Heart left ventricle (tissue), 16 donors: ENCODE results near the gene SCUBE2. TPM values are rescaled to one million over a fixed set of nuclear protein-coding genes. Genes with fewer than 3 reads are reported as not detected.
A peak's percentile ranks its signal among the peaks of the same experiment; 100 is the strongest.

Source experiments
- ATAC-seq, 4 donors: fragments of 200-7000 bp; cut with Tn5 transposase; one replicate each; pipeline ENCODE4 v1.9.1; 2020 to 2022; ENCODE audit warnings: moderate library complexity in 4 of 4, mild to moderate bottlenecking in 3 of 4, moderate number of reproducible peaks in 1 of 4
- DNase-seq, 5 donors: peaks; one replicate each; pipeline ENCODE4 v3.0.0-alpha.2; 2020
- H3K27ac ChIP-seq, 12 donors: fragments of 200-600 bp; sonication (generic) in 4 of 12; one replicate each; pipeline versions ENCODE4 v1.5.0 to v1.8.0; 2016 to 2022; ENCODE audit warnings: mild to moderate bottlenecking in 2 of 12
- H3K27me3 ChIP-seq, 9 donors: fragments of 200-600 bp; sonication (generic) in 2 of 9; one replicate each; pipeline versions ENCODE4 v1.5.1 to v1.8.0; 2016 to 2022; ENCODE audit warnings: mild to moderate bottlenecking in 3 of 9
- H3K36me3 ChIP-seq, 9 donors: fragments of 200-600 bp; sonication (generic) in 2 of 9; one replicate each; pipeline versions ENCODE4 v1.5.0 to v1.8.0; 2018 to 2022; ENCODE audit warnings: mild to moderate bottlenecking in 2 of 9
- H3K4me1 ChIP-seq, 12 donors: fragments of 200-600 bp; sonication (generic) in 4 of 12; one replicate each; pipeline versions ENCODE4 v1.5.0 to v1.8.0; 2016 to 2022; ENCODE audit warnings: mild to moderate bottlenecking in 3 of 12
- H3K4me3 ChIP-seq, 12 donors: fragments of 200-600 bp; sonication (generic) in 4 of 12; one replicate each; pipeline versions ENCODE4 v1.5.0 to v1.8.0; 2017 to 2022; ENCODE audit warnings: mild to moderate bottlenecking in 9 of 12, moderate library complexity in 4 of 12
- H3K9me3 ChIP-seq, 12 donors: fragments of 200-600 bp; sonication (generic) in 4 of 12; one replicate each; pipeline versions ENCODE4 v1.5.0 to v1.8.0; 2016 to 2022; ENCODE audit warnings: mild to moderate bottlenecking in 1 of 12
- POLR2A ChIP-seq, 2 donors: fragments of 450-650 bp; IDR thresholded peaks; one replicate each; pipeline ENCODE4 v1.6.1; 2017; ENCODE audit warnings: antibody characterized with exemption in 2 of 2, mild to moderate bottlenecking in 2 of 2, moderate library complexity in 2 of 2
- WGBS, 4 donors: extraction: QIAGEN DNeasy Blood & Tissue Kit in 2 of 4; methylation state at CpG; one replicate each; pipeline versions ENCODE4 v1.1.5 to v1.1.7; 2013 to 2018; 5-methylcytosine and 5-hydroxymethylcytosine counted together
- intact Hi-C, 10 donors: fragments of 100-400 bp; cut with DNase I; formaldehyde crosslinking; loops; one replicate each; pipeline versions ENCODE4 v1.11.1 to v1.14.2; 2022
- polyA plus RNA-seq, 2 donors: library from polyadenylated mRNA; stranded (reverse); fragments of 200-250 nt; gene quantifications; one replicate each; pipeline ENCODE4 v1.2.3, GENCODE V29; 2013
- total RNA-seq, 9 donors: library from RNA; depleted of rRNA in 2 of 9; stranded (reverse); fragments of >200 nt in 2 of 9; fragmentation: NEBNext Ultra II Directional in 3 of 9; extraction: Animal tissue kit (Norgen Biotek cat#: 25700) in 3 of 9; gene quantifications; one replicate each; pipeline versions ENCODE4 v1.1.0 to v1.2.4, GENCODE V29; 2016 to 2023
- TF ChIP-seq, protein P1 (sequence below), 12 donors: fragments of 200-600 bp; sonication (generic) in 4 of 12; IDR thresholded peaks; one replicate each; pipeline versions ENCODE4 v1.5.0 to v1.8.0; 2018 to 2022; ENCODE audit warnings: antibody characterized with exemption in 12 of 12, mild to moderate bottlenecking in 5 of 12
- donor health status: ischemic (EF 13 %, LVEDD 7.1; RV severe dilation, severe dysfunction).
- donor health status: healthy with polysubstance abuse.
- donor health status: DM: no; HTN: yes; CAD: no.
- donor health status: DM: no; HTN: no; CAD: no.
- donor health status: ischemic (EF 25% LVEDD 6.9; RV normal size, moderate dysfunction).
- donor health status: ischemic (EF 25% LVEDD 5.7; RV mildly dilated, moderate dysfunction).
- donor health status: healthy.
- donor health status: DM: yes; HTN: yes; CAD: no.
- donor health status: ischemic (EF 35%, LVEDD 5.7; RV mildly dilated, moderate dysfunction).
- donor health status: nonischemic (EF 11% LVEDD 7.7; RV severe dilation, severe dysfunction).
- donor health status: DM: yes; HTN: yes; CAD: no.
- donor health status: PGD.
- donor health status: ischemic (EF 29% LVEDD 5.4; RV normal size, mild dysfunction).
- donor health status: nonischemic (EF 23%, LVEDD 6.1; RV moderate dilation, normal function).

Gene SCUBE2
- total and polyA plus RNA-seq, 11 donors = 0.08 to 4.3 (median 0.83) TPM

DNA sequence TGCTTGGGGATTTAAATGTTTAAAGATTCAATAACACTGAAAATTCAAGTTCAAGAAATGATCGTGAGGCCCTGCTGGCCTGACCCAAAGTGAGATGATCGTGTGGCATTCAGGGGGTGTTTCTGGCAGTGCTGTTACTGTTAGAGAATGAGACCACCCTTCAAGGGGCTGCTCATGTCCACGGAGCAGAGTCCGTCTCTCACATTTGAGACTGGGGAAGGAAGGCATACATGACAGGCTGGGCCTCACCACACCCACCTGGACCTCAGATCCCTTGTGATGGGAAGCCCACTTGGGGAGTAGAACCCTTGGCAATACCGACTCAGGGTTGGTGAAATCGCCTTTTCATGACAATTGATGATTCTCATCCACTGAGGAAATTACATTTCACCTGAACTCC, 71.5 kb downstream of the SCUBE2 start:
- Histone ChIP-seq H3K4me3 (no peak overlapping the region), H3K27ac (no peak overlapping the region), H3K4me1 (peaks cover 0 to 35% (median 21%) of the 10 kb centered on the region in 12 donors), H3K9me3 (no peaks in the 10 kb centered on the region), H3K27me3 (no peaks in the 10 kb centered on the region), H3K36me3 (no peaks in the 10 kb centered on the region)
- 96 to 97% (median 97%) methylated on average over 6 of the region's 6 CpGs for WGBS, 4 donors
- TF ChIP-seq, protein P1, sequence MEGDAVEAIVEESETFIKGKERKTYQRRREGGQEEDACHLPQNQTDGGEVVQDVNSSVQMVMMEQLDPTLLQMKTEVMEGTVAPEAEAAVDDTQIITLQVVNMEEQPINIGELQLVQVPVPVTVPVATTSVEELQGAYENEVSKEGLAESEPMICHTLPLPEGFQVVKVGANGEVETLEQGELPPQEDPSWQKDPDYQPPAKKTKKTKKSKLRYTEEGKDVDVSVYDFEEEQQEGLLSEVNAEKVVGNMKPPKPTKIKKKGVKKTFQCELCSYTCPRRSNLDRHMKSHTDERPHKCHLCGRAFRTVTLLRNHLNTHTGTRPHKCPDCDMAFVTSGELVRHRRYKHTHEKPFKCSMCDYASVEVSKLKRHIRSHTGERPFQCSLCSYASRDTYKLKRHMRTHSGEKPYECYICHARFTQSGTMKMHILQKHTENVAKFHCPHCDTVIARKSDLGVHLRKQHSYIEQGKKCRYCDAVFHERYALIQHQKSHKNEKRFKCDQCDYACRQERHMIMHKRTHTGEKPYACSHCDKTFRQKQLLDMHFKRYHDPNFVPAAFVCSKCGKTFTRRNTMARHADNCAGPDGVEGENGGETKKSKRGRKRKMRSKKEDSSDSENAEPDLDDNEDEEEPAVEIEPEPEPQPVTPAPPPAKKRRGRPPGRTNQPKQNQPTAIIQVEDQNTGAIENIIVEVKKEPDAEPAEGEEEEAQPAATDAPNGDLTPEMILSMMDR (IDR thresholded peaks at IDR 0.05) = no peak
- TF ChIP-seq POLR2A (IDR thresholded peaks at IDR 0.05) = no peak
- DNase-seq (no peak), ATAC-seq (no peak)
- intact Hi-C loops = loop anchor here in 7 of 10 donors (5.0 to 10.0 kb wide), 6 partner anchors 42 to 1305 kb away; no protein-coding TSS in a partner anchor

DNA sequence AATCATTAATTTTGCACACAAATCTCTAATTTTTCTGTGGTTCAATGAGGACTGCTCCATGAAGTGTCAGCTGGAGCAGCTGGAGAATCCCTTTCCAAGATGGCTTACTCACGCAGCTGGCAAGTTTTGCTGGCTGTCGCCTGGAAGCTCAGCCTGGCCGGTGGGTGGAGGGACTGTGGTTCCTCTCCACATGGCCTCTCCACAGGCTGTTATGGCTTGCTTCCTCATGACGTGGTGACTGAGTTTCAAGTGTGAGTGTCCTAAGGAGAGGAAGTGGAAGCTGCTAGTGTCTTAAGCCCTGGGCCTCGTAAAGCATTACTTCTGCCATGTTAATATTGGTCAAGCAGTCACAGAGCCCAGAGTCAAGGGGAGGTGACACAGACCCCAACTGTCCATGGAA, 73.6 kb downstream of the SCUBE2 start:
- peak overlapping the region in 3 of 12 donors; percentile 21 to 57 (median 24) for H3K27ac ChIP-seq
- intact Hi-C loops = loop anchor here in 8 of 10 donors (2.0 to 10.0 kb wide), 6 partner anchors 45 to 1307 kb away; no protein-coding TSS in a partner anchor
- no peaks in the 10 kb centered on the region for H3K27me3 ChIP-seq
- peaks cover 0 to 33% (median 21%) of the 10 kb centered on the region in 12 donors for H3K4me1 ChIP-seq
- WGBS, 4 donors = 52 to 62% (median 57%) methylated on average over 5 of the region's 5 CpGs
- ATAC-seq = peak; percentile 66 to 93 (median 88)
- no peak overlapping the region for H3K4me3 ChIP-seq
- no peaks in the 10 kb centered on the region for H3K36me3 ChIP-seq
- DNase-seq = peak; percentile 73 to 86 (median 82)
- TF ChIP-seq, protein P1 (IDR thresholded peaks at IDR 0.05) = no peak
- TF ChIP-seq POLR2A (IDR thresholded peaks at IDR 0.05) = no peak
- H3K9me3 ChIP-seq = no peaks in the 10 kb centered on the region

DNA sequence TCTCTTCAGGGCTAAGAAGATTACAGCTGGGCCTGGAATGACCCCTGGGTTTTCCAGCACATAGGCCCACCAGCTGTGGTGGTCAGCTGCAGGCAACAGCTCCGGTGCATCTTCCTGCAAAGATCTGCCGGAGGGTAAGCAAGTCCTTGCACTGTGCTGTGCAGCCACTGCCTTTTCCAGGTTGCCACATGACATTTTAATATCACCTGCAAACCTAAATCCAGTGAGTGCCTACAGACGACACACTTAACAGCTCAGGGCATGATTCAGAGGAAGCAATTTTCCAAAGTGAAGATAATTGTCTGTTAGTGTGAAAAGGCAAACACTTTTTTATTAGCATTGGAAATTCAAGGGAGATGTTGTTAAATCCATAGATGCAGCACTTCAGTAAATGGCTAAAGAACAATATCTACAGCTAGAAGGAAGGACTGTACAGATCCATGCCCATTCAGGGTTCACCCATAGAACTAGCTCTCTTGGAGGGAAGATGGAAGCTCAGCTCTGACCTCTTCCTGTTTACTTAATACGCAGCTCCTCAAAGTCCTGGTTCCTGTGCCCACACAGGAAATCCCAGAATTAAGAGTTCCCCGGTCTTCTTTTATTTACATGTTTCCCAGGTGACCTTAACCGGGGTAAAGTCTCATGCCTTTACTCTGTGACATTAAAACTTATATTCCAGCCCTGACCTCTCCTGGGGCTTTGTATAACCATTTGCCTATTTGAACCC, 74.3 kb downstream of the SCUBE2 start:
- DNase-seq (no peak), ATAC-seq (no peak)
- no peaks in the 10 kb centered on the region for H3K36me3 ChIP-seq
- 64 to 71% (median 66%) methylated on average over 6 of the region's 6 CpGs for WGBS, 4 donors
- H3K27ac ChIP-seq = peak overlapping the region in 1 of 12 donors; percentile 57
- H3K4me3 ChIP-seq = no peak overlapping the region
- no peaks in the 10 kb centered on the region for H3K9me3 ChIP-seq
- intact Hi-C loops = loop anchor here in 8 of 10 donors (2.0 to 10.0 kb wide), 6 partner anchors 45 to 1308 kb away; no protein-coding TSS in a partner anchor
- H3K27me3 ChIP-seq = no peaks in the 10 kb centered on the region
- TF ChIP-seq, protein P1 (IDR thresholded peaks at IDR 0.05) = no peak
- peaks cover 0 to 33% (median 20%) of the 10 kb centered on the region in 12 donors for H3K4me1 ChIP-seq

DNA sequence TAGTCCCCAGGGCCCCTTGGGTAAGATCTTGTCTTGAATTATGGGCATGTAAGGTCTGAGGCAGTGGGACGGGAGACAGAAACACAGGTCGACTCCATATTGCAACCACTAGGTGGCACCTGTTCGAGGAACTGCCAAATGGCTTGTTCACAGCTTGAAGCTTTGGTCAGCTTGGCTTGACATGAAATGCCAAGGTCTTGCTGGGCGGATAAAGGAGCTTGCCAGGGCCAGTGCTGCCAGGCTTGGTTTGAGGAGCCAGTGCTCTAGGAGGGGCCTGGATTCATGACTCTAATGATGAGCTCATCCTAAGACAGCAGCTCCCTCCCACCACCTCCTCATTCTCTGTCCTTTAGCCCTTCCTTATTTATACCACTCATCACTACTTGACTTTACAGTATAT, 75.7 kb downstream of the SCUBE2 start:
- intact Hi-C loops = loop anchor here (1.0 to 10.0 kb wide), 9 partner anchors 47 to 1309 kb away; no protein-coding TSS in a partner anchor
- Histone ChIP-seq H3K4me3 (no peak overlapping the region), H3K9me3 (no peaks in the 10 kb centered on the region), H3K27me3 (no peaks in the 10 kb centered on the region), H3K4me1 (peaks cover 0 to 28% (median 17%) of the 10 kb centered on the region in 12 donors), H3K27ac (no peak overlapping the region), H3K36me3 (no peaks in the 10 kb centered on the region)
- ATAC-seq (peak; percentile 41 to 83 (median 64)), DNase-seq (peak in 4 of 5 donors; percentile 48 to 61 (median 56))
- WGBS, 4 donors = 6 to 18% (median 14%) methylated on average over 4 of the region's 4 CpGs
- TF ChIP-seq, protein P1 (IDR thresholded peaks at IDR 0.05) = peak; percentile 55 to 83 (median 74)
- TF ChIP-seq POLR2A (IDR thresholded peaks at IDR 0.05) = no peak
